DMS79 treated with DMSO at 0.1 percent for 48 hours (cell line): ENCODE data around the gene SNTG2.

Experiments
- DNase-seq: peaks from one replicate; lab custom pipeline; 2025; lab: John Stamatoyannopoulos, UW

Gene SNTG2

DNA sequence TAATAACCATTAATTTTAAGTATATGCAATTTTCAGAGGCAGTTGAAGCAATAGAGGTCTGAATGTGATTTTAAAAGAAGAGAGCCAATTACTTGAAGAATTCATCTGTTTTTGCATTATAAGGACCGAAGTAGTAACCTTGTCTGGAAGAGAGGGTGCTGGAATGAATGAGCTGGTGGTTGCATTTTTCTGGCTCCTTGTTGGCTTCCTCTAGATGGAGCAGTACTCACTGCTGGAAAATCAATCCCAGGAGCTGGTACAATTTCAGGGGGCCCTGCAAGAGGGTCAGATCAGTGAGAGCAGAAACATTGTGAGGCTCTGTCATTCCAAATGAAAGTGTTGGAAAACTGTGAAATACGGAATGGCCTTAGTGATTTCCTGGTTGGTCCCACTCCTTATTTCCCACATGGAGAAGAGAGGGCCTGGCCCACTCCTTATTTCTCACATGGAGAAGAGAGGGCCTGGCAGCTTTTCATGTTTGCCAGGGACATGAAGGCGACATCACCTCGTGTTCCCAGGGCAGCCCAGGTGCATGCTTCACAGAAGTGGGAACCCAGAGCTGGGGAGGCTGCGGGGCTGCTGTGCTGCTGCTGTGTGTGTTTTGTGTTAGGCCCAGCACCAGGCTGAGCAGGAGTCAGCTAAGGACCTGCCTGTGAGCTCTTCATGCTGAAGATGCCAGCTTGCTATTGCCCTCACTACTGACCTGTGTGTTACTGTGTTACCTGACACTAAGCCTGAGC, 197.4 kb downstream of the SNTG2 start:
- DNase-seq = no peak

DNA sequence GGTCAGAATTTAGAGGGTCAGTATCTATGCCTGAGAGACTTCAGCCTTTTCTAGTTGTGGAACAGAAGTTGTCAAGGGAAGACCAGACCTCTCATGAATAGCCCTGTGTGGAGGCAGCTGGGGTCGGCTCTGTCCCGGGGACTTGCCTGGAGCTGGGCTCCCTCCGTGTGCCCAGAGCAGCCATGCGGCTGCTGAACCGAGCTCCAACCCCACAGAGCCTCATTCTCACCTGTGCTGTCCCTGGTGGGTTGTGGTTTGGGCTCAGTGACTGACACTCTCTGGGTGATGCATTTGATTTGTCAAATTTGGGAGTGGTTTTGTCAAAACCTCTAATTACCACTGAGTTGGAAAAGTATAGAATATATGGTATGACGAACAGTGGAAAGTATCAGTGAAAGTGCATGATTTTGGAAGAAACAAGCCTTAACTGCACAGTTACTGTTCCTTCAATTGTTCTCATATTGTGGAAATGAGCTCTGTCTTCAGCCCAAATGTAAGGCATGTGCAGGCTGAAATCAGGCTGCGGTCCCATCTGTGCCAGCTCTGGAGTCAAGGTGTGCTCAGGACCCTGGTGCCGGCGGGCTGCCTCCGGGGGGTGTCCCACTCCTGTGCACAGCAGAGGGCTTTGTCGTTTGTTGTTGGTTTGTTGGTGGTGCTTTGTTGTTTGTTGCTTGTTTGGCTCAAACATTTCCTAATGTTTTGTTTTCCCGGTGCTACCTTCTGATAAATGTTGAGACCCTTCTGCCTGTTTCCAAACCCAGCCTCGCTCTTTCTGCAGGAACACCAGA, 200.3 kb downstream of the SNTG2 start:
- no peak for DNase-seq

DNA sequence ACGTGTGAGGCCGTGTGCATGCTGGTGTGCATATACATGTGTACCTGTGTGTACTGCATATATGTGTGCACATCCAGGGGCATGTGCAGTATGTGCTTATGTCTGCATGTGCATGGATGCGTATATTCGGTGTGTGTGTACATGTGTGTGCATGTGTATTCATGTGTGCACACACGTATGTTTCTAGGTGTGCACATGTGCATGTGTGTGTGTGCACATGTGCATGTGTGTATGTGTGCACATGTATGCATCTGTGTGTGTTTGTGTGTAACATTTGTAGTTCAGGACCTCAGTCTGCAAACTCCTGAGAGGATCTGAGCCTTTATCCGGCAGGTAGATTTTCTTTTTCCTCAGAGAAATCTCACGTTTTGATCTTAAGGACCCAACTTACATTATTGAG, 201.7 kb downstream of the SNTG2 start:
- no peak for DNase-seq

DNA sequence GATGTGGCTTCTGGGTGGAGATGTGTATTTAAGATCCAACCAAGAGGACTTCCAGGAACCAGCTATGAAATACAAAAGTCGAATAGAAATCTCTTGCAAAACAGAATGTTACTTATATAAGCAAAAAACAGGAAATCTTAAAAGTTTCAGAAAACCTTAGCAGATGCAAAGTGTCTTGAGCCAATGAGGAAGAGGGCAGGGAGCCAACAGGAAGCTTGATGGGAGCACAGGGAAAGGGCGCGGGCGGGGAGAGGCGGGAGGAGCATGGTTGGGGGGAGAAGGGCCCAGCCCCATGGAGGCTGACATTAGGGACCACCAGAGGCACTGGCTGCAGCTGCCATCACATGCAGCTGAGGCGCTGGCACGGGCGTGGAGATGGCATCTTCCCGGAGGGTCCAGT, 203.3 kb downstream of the SNTG2 start:
- no peak for DNase-seq

DNA sequence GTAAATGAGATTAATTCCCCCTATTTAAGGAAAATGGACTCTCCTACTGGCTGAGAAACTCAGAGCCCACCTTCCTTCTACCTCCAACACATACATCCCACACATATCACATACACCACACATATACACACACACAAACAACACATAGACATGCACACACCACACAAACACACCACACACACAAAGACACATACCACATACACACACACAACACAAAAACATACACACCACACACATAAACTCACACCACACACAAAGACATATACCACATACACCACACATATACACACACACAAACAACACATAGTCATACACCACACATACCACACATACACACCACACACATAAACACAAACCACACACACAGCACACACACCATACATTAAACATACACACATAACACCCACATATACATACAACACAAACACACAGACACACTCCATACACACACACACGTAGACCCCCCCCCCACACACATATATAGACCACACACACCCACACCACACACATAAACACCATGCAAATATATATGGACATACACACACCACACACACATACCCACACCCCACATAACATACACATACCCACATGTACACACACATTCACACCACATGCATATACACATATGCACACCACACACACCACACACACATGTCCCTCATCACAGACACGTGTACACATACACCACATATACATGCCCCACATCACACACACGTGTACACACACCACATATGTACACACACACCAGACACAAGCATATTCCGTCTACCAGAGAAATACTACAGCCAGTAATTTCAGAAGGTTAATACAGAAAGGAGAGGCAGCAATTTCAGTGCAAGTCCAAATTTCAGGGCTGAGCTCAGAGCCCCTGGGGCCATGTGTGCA, 204.3 kb downstream of the SNTG2 start:
- DNase-seq = no peak

DNA sequence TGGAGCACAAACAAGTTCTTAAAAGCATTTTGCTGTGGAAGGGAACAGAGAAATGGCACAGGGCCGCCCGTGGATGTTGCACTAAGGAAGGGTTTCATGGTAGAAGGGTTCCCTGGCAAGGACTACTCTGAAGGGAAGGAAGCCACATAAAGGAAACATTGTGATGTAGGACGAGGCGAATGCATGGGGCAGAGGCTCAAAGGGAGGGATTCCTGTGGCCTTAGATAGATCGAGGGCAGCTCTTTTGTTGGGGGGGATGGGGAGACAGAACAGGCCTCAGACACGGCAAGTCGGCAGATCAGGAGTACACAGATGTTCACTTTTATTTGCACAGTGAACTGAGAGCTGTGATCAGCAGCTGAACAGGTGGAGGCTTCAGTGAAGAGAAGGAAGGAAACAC, 205.4 kb downstream of the SNTG2 start:
- DNase-seq = no peak

DNA sequence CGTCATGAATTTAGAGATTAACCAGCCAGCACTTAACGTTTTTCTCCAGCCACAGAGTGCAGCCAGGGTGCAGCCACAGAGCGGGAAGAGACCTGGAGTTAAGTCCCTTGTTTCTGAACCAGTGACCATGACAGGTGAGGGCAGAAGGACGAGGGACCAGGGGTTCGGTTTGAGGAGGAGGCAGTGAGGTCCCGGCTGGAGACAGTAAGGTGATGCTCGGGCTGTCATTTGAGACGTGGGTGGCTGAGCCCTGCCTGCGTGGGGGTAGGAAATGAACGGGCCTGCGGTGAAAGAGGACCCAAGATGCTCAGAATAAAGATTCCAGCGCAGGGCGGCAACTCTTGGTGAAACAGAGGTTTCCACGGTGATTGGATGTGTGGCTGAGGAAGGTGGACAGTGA, 205.9 kb downstream of the SNTG2 start:
- no peak for DNase-seq

DNA sequence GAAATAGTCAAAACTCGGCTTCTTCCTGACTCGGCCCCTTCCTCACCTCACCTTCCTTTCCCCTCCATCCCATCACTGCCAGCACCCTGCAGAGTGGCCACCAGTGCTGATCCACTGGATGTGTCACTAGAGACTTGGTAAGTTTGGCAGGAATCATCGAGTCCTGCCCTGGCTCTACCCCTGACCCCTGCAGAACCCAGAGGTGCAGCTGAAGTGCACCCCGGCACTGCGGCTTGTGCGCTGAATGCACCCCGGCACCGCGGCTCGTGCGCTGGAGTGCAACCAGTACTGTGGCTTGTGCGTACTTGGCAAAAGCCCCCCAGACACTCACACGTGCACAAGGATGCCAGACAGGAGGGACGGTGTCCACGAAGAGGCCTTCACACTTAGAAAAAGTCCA, 206.5 kb downstream of the SNTG2 start:
- DNase-seq = no peak

DNA sequence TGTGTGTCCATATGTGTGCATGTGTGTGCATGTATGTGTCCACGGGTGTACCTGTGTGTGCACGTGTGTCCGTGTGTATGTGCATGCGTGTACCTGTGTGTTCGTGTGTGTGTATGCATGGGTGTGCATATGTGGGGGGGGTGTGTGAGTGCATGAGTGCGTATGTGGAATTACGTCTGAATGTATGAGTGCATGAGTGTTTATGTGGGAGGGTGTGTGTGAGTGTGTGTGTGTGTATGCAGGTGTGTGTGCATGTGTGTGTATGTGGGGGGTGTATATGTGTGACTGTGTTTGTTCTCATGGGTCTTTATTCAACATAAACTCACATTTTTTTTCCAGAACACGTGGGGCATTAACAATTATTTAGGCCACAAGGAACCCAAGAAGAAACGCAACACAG, 208.4 kb downstream of the SNTG2 start:
- DNase-seq = no peak

DNA sequence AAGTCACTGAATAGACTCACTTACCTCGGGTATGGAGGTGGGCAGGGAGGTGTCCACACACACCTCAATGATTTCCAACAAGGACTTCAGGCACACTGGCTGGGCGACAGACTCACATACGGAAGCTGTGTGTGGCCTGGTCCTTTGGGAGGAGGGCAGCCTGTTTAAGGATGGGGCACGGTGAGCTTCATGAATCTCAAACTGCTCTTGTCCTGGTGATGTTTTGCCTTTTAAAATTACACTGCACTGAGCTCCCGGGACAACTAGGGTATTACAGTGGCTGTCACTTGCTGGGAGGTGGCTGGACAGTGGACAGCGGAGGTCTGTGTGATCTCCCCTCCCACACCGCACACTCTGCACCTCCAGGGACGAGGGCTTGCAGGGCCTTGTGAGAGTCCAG, 211.6 kb downstream of the SNTG2 start:
- no peak for DNase-seq

DNA sequence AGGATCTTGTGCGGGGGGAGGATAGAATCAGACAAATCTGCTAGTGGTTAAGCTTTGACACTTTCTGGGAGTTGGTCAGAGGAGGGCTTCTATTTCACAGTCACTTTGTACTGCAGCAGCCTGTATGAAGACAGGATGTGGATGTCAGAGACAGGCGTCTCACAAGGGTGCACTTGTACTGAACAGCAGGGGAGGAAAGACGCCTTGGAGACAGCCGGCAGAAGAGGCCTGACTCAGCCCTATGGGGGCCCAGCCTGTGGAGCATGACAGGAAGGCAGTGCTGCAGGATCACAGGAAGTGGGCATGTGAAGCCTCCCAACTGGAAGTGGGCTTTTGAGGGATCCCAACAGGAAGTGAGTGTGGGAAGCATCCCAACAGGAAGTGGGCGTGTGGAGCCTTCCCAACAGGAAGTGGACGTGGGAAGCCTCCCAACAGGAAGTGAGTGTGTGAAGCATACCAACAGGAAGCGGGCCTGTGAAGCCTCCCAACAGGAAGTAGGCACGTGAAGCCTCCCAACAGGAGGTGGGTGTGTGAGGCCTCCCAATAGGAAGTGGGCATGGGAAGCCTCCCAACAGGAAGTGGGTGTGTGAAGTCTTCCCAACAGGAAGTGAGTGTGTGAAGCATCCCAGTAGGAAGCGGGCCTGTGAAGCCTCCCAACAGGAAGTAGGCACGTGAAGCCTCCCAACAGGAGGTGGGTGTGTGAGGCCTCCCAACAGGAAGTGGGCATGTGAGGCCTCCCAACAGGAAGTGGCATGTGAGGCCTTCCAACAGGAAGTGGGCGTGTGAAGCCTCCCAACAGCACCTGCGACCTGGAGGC, 212.3 kb downstream of the SNTG2 start:
- DNase-seq = no peak

DNA sequence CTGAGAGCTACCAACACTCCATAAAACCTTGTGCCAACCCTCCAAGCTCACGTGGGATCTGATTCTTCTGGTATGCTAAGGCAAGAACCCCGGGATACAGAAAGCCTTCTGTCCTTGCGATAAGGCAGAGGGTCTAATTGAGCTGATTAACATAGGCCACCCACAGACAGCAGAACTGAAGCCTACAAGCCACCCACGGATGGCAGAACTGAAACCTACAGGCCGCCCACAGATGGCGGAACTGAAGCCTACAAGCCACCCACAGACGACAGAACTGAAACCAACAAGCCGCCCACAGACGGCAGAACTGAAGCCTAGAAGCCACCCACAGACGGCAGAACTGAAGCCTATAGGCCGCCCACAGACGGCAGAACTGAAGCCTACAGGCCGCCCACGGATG, 216.3 kb downstream of the SNTG2 start:
- no peak for DNase-seq

DNA sequence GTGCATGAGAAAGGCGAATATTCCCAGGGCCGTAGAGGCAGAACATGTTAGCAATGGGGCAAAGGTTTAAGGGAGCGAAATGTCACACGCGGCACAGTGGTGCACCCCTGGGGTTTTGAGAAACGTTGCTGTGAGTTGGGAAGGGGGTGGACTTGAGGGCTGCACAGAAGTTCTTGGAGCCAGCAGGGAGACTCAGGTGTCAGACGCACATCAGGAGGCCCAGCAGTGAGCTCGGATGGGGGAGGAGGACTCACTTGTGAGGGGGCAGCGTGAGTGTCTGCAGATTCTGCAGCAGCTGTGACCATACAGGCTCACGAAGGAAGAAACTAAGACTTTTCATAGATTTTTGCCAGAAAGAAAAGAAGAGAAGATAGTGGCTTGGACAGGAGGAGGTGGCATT, 218.2 kb downstream of the SNTG2 start:
- no peak for DNase-seq

DNA sequence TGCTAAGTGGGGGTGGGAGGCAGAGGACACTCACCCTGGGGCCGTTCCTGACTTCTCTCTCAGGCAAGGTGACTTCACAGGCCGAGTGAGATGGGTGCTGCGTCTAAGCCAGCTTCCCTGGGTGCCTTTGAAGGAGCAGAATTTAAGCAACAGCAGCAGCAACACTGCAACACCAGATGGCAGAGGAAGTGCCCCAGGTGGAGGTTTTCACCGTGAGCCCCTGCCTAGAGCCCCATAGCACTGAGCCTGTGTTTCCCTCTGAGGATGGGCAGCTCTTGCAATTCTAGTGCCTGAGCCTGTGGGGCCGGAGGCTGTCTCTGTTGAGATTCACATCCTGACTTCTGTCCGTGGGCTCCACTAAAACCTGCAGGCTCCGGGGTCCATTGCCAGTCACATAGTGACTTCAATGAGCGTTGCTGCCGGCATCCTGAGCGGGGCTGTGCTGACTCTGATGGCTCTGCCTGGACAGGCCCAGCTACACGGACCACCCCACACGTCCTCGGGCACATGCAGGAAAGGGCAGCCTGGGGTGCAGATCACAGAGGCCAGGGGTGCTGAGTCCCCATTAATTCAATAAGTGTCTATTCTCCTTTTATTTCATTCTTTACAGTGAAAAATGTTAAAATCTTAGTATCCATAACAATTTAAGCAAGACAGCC, 218.8 kb downstream of the SNTG2 start:
- no peak for DNase-seq

DNA sequence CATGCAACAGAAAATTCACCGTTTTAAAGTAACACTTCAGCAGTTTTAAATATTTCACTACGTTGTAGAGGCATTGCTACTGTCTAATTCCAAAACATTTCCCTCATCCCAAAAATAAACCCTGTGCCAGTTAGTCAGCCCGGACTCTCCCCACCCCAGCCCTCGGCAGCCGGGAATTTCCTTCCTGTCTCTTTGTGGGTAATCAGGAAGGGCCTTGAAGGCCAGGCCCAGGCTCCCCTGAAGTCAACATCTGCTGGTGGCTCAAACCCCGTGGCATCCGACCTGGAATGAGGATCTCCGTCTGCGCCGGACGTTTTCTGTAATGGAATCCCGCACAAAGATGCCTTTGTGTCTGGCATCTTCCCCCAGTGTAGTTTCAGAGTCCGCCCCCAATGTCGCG, 219.6 kb downstream of the SNTG2 start:
- DNase-seq = no peak

DNA sequence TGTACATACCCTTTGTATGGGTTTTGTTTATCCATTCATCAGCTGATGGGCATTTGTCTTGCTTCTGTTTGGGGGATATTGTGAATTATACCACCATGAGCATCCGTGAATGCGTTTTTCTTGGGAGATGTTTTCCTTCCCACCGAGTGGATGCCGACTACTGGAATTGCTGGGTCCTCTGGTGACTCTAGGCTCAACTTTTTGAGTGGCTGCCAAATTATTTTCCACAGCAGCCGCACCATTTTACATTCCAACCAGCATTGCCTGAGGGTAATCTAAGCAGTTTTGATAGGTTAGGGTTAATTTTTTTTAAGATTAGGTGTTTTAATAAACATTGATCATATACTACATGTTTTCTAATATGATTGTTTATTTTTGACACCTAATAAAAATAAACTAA, 220.1 kb downstream of the SNTG2 start:
- no peak for DNase-seq

DNA sequence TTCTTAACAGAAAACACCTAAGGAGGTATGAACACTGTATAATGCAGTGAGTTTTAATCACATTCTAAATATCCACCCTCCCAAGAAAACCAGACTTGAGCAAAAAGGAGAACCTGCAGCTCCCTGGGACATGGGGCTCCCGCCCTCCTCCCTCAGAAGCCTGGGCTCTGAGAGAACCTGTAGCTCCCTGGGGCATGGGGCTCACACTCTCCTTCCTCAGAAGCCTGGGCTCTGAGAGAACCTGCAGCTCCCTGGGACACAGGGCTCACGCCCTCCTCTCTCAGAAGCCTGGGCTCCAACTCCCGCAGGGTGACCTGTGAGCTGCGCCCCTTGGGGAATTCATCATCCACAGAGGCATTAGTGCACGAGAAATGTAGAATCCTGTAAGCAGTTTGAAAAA, 222.9 kb downstream of the SNTG2 start:
- no peak for DNase-seq

DNA sequence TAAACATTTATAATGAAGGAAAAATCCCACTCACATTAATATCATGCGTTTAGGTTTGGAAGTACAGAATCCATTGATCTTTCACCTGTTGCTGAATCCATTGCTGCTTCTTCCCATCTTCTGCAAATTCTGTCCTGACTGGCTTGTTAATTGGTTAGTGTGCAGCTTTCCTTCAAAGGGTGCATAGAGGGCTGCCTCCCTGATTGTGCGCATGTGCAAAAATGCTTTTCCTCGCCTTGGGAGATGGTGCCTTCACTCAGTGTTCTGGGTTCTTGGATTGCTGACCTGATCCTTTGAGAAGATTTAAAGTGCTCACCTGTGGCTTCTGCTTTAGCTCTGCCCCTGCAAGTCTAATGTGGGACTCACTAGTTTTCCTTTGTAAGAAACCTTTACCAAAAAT, 231.2 kb downstream of the SNTG2 start:
- no peak for DNase-seq

DNA sequence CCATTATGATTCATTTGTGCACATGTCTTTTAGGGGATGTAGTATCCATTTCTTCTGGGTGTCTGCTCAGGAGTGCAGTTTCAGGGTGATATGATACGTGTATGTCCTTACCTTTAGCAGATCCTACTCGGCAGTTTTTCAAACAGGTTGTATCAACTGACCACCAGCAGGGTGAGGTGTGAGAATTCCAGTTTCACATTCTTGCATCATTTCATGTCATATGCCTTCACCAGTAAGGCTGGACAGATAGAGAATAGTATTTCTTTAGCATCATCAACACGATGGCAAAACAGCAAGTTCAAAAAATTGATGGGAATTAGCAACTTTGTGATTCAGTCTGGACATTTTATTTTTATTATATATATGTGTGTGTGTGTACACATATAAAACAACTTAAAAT, 232.7 kb downstream of the SNTG2 start:
- DNase-seq = no peak

DNA sequence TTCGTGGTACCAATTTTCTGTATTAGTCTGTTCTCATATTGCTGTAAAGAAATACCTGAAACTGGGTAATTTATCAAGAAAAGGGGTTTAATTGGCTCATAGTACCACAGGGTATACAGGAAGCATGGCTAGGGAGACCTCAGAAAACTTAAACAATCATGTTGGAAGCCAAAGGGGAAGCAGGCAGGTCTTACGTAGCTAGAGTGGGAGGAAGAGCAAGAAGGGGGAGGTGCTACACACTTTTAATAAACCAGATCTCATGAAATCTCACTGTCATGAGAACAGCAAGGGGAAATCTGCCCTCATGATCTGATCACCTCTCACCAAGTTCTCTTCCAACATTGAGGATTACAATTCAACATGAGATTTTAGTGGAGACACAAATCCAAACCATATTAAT, 235.8 kb downstream of the SNTG2 start:
- DNase-seq = no peak

DNA sequence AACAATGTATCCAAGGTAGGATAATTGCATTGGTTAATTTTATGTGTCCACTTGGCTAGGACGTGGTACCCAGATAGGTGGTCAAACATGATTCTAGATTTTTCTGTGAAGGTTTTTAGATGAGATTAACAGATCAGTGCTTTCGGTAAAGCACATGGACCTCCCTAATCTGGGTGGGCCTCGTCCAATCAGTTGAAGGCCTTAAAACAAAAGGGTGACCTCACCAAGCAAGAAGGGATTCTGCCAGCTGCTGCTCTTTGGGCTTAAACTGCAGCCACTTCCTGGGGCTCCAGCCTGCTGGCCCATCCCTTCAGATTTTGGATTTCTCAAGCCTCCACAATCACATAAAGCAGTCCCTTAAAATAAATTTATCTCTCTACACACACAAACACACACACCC, 236.5 kb downstream of the SNTG2 start:
- no peak for DNase-seq
